SK-N-SH treated with all-trans-retinoic acid at 6 μM for 48 hours (cell line): Measurements from ENCODE around the gene CFAP61.

Experiments used
- ATAC-seq: fragments of 200-7000 bp; cut with Tn5 transposase; 3 replicates; pipeline ENCODE4 v1.9.1; 2020; ENCODE audit warnings: mild to moderate bottlenecking, moderate library complexity
- ARNTL ChIP-seq: fragments of 450-650 bp; formaldehyde crosslinking; IDR thresholded peaks from 2 replicates; pipeline ENCODE4 v1.5.0; 2020; ENCODE audit warnings: low read depth, mild to moderate bottlenecking, moderate library complexity, borderline replicate concordance
- BACH2 ChIP-seq: fragments of 250-450 bp; sonication (Bioruptor Pico); IDR thresholded peaks from 2 replicates; pipeline ENCODE4 v1.9.0; 2021; ENCODE audit warnings: mild to moderate bottlenecking, borderline replicate concordance
- ESRRG ChIP-seq: fragments of 250-450 bp; sonication (Bioruptor Pico); IDR thresholded peaks from 2 replicates; pipeline ENCODE4 v1.6.1; 2021; ENCODE audit warnings: mild to moderate bottlenecking
- GLIS3 ChIP-seq: fragments of 250-450 bp; sonication (Bioruptor Pico); IDR thresholded peaks from 2 replicates; pipeline ENCODE4 v1.5.0; 2020; ENCODE audit warnings: mild to moderate bottlenecking, moderate library complexity
- ISL1 ChIP-seq: fragments of 250-450 bp; sonication (Bioruptor Pico); IDR thresholded peaks from 2 replicates; pipeline ENCODE4 v2.1.2; 2022; ENCODE audit warnings: mild to moderate bottlenecking, moderate library complexity
- OSR1 ChIP-seq: fragments of 250-450 bp; sonication (Bioruptor Pico); IDR thresholded peaks from 2 replicates; pipeline ENCODE4 v1.8.0; 2022; ENCODE audit warnings: moderate library complexity, mild to moderate bottlenecking, inconsistent platforms
- RARB ChIP-seq: fragments of 250-450 bp; sonication (Bioruptor Pico); IDR thresholded peaks from 2 replicates; pipeline ENCODE4 v1.8.0; 2021; ENCODE audit warnings: mild to moderate bottlenecking, moderate library complexity
- SNAI2 ChIP-seq: fragments of 250-450 bp; sonication (Bioruptor Pico); IDR thresholded peaks from 2 replicates; pipeline ENCODE4 v1.5.0; 2020; ENCODE audit warnings: mild to moderate bottlenecking, moderate library complexity
- TCF4 ChIP-seq: fragments of 250-450 bp; sonication (Bioruptor Pico); IDR thresholded peaks from 2 replicates; pipeline ENCODE4 v1.8.0; 2021; ENCODE audit warnings: mild to moderate bottlenecking, moderate library complexity, borderline replicate concordance
- TOX ChIP-seq: fragments of 250-450 bp; sonication (Bioruptor Pico); IDR thresholded peaks from 2 replicates; pipeline ENCODE4 v1.8.0; 2021; ENCODE audit warnings: mild to moderate bottlenecking, moderate library complexity, borderline replicate concordance
- ZC3H10 ChIP-seq: fragments of 250-450 bp; sonication (Bioruptor Pico); IDR thresholded peaks from 2 replicates; pipeline ENCODE4 v1.5.1; 2021; ENCODE audit warnings: mild to moderate bottlenecking, moderate library complexity
- ZFP3 ChIP-seq: fragments of 250-450 bp; sonication (Bioruptor Pico); IDR thresholded peaks from 2 replicates; pipeline ENCODE4 v1.5.0; 2020; ENCODE audit warnings: mild to moderate bottlenecking, moderate library complexity
- ZNF565 ChIP-seq: fragments of 450-650 bp; formaldehyde crosslinking; conservative IDR thresholded peaks from 2 replicates; pipeline ENCODE4 v1.5.0; 2020; ENCODE audit warnings: low read depth, mild to moderate bottlenecking, moderate library complexity
- ZNF70 ChIP-seq: fragments of 450-650 bp; formaldehyde crosslinking; IDR thresholded peaks from 2 replicates; pipeline ENCODE4 v1.5.0; 2020; ENCODE audit warnings: mild to moderate bottlenecking, moderate library complexity
- ZNF8 ChIP-seq: fragments of 450-650 bp; formaldehyde crosslinking; IDR thresholded peaks from 2 replicates; pipeline ENCODE4 v1.5.0; 2020; ENCODE audit warnings: mild to moderate bottlenecking, moderate library complexity
- TF ChIP-seq, protein P1 (sequence below): fragments of 250-450 bp; sonication (Bioruptor Pico); IDR thresholded peaks from 2 replicates; pipeline ENCODE4 v1.8.0; 2021; ENCODE audit warnings: low read depth, mild to moderate bottlenecking, moderate library complexity, borderline replicate concordance
- TF ChIP-seq, protein P2 (sequence below): fragments of 250-450 bp; sonication (Bioruptor Pico); IDR thresholded peaks from 2 replicates; pipeline ENCODE4 v1.5.0; 2020; ENCODE audit warnings: mild to moderate bottlenecking, moderate library complexity
- TF ChIP-seq, protein P3 (sequence below): fragments of 250-450 bp; sonication (Bioruptor Pico); IDR thresholded peaks from 2 replicates; pipeline ENCODE4 v1.5.1; 2020; ENCODE audit warnings: low read depth, mild to moderate bottlenecking, moderate library complexity
- TF ChIP-seq, protein P4 (sequence below): fragments of 250-450 bp; sonication (Bioruptor Pico); IDR thresholded peaks from 2 replicates; pipeline ENCODE4 v1.8.0; 2020; ENCODE audit warnings: mild to moderate bottlenecking, moderate library complexity, borderline replicate concordance

CFAP61 gene

DNA sequence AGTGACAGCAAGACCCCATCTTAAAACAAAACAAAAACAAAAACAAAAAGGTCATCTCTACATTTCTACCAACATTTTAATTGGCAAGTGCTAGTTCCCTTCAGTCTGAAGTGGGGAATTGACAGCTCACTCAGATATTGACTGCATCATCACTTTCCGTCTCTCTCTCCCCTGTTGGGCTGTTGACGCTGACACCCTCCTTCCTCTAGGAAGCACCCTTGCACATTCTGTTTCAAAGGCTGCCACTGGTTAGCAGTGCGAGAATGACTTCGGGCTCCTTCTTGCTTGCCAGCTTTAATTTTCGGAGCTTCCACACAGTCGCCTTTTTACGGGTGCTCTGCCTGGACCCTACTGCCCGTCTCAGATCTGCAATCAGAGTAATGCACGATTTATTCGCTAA is 218.9 kb downstream of the CFAP61 start (continued):
- TF ChIP-seq ZNF565 (CRISPR knock-in tag), result no peak
- TF ChIP-seq, protein P1, sequence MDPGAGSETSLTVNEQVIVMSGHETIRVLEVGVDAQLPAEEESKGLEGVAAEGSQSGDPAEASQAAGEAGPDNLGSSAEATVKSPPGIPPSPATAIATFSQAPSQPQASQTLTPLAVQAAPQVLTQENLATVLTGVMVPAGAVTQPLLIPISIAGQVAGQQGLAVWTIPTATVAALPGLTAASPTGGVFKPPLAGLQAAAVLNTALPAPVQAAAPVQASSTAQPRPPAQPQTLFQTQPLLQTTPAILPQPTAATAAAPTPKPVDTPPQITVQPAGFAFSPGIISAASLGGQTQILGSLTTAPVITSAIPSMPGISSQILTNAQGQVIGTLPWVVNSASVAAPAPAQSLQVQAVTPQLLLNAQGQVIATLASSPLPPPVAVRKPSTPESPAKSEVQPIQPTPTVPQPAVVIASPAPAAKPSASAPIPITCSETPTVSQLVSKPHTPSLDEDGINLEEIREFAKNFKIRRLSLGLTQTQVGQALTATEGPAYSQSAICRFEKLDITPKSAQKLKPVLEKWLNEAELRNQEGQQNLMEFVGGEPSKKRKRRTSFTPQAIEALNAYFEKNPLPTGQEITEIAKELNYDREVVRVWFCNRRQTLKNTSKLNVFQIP (CRISPR knock-in tag), result no peak

DNA sequence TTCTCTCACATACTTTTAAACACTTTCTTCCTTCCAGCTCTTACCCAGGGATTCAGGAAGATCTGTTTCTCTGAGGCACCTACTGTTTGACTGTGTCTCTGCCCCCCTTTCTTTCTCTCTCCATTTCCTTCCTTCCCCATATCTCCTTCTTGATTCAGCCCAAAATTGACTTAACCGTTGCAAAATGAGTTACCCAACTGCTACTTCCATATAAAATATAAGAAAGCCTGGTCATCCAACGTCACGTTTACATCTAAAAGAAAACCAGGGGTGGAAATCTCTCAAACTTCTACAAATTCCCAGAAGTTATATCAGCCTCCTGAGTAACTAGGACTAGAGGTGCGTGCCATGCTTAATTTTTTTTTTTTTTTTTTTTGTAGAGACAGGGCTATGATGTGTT is 220.4 kb downstream of the CFAP61 start:
- ATAC-seq, result no peak
- TF ChIP-seq ZFP3 (CRISPR knock-in tag) (no peak), ISL1 (CRISPR knock-in tag) (no peak), ARNTL (CRISPR knock-in tag) (no peak), TOX (CRISPR knock-in tag) (no peak), TCF4 (no peak), ZC3H10 (CRISPR knock-in tag) (no peak), OSR1 (no peak), ZNF8 (CRISPR knock-in tag) (no peak), BACH2 (CRISPR knock-in tag) (no peak), ESRRG (no peak)
- TF ChIP-seq, protein P2, sequence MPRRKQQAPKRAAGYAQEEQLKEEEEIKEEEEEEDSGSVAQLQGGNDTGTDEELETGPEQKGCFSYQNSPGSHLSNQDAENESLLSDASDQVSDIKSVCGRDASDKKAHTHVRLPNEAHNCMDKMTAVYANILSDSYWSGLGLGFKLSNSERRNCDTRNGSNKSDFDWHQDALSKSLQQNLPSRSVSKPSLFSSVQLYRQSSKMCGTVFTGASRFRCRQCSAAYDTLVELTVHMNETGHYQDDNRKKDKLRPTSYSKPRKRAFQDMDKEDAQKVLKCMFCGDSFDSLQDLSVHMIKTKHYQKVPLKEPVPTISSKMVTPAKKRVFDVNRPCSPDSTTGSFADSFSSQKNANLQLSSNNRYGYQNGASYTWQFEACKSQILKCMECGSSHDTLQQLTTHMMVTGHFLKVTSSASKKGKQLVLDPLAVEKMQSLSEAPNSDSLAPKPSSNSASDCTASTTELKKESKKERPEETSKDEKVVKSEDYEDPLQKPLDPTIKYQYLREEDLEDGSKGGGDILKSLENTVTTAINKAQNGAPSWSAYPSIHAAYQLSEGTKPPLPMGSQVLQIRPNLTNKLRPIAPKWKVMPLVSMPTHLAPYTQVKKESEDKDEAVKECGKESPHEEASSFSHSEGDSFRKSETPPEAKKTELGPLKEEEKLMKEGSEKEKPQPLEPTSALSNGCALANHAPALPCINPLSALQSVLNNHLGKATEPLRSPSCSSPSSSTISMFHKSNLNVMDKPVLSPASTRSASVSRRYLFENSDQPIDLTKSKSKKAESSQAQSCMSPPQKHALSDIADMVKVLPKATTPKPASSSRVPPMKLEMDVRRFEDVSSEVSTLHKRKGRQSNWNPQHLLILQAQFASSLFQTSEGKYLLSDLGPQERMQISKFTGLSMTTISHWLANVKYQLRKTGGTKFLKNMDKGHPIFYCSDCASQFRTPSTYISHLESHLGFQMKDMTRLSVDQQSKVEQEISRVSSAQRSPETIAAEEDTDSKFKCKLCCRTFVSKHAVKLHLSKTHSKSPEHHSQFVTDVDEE (CRISPR knock-in tag), result no peak
- TF ChIP-seq, protein P3, sequence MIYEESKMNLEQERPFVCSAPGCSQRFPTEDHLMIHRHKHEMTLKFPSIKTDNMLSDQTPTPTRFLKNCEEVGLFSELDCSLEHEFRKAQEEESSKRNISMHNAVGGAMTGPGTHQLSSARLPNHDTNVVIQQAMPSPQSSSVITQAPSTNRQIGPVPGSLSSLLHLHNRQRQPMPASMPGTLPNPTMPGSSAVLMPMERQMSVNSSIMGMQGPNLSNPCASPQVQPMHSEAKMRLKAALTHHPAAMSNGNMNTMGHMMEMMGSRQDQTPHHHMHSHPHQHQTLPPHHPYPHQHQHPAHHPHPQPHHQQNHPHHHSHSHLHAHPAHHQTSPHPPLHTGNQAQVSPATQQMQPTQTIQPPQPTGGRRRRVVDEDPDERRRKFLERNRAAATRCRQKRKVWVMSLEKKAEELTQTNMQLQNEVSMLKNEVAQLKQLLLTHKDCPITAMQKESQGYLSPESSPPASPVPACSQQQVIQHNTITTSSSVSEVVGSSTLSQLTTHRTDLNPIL (CRISPR knock-in tag), result no peak
- TF ChIP-seq, protein P1 (CRISPR knock-in tag), result no peak
- TF ChIP-seq, protein P4, sequence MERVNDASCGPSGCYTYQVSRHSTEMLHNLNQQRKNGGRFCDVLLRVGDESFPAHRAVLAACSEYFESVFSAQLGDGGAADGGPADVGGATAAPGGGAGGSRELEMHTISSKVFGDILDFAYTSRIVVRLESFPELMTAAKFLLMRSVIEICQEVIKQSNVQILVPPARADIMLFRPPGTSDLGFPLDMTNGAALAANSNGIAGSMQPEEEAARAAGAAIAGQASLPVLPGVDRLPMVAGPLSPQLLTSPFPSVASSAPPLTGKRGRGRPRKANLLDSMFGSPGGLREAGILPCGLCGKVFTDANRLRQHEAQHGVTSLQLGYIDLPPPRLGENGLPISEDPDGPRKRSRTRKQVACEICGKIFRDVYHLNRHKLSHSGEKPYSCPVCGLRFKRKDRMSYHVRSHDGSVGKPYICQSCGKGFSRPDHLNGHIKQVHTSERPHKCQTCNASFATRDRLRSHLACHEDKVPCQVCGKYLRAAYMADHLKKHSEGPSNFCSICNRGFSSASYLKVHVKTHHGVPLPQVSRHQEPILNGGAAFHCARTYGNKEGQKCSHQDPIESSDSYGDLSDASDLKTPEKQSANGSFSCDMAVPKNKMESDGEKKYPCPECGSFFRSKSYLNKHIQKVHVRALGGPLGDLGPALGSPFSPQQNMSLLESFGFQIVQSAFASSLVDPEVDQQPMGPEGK (CRISPR knock-in tag), result no peak

DNA sequence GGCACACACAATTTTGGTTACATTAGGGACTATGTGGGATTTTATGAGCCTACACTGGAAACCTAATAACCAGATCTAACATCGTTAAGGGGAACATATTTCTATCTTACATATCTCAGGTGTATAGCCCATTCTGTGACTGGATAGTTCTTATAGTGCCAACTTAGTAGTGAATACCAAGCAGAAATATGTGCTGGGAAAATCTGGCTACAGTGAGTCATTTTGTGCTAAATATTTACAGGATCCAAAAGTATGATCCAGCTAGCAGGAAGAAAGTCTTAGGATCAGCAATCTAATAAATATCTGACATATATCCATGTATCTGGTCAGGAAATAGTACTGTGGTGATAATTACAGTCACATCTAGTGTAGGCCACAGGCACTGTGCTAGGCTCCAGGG is 221.0 kb downstream of the CFAP61 start:
- ATAC-seq, result no peak
- no peak for TF ChIP-seq ZNF8 (CRISPR knock-in tag)
- no peak for TF ChIP-seq RARB
- no peak for TF ChIP-seq TOX (CRISPR knock-in tag)
- TF ChIP-seq BACH2 (CRISPR knock-in tag), result no peak
- no peak for TF ChIP-seq ESRRG
- TF ChIP-seq, protein P1 (CRISPR knock-in tag), result no peak
- no peak for TF ChIP-seq TCF4
- TF ChIP-seq, protein P3 (CRISPR knock-in tag), result no peak
- no peak for TF ChIP-seq ARNTL (CRISPR knock-in tag)
- TF ChIP-seq, protein P4 (CRISPR knock-in tag), result no peak
- no peak for TF ChIP-seq ZNF70
- TF ChIP-seq, protein P2 (CRISPR knock-in tag), result no peak
- TF ChIP-seq SNAI2, result no peak
- TF ChIP-seq GLIS3 (CRISPR knock-in tag), result no peak
